HG02623 (cell line): Measurements from ENCODE around the gene CLEC7A.

ENCODE experiments used
- ATAC-seq: cut with Tn5 transposase; IDR thresholded peaks from one replicate; pipeline ENCODE4 v1.9.1; 2021; ENCODE audit warnings: moderate library complexity; ENCODE audit not compliant: unreplicated experiment

The CLEC7A gene

GRCh38 chr12:10097521-10097920 is 32.5 kb downstream of the CLEC7A start:
- ATAC-seq = no peak

GRCh38 chr12:10095971-10096370 is 34.0 kb downstream of the CLEC7A start:
- no peak for ATAC-seq

- no peak for ATAC-seq
These were observed 35.2 kb downstream of the CLEC7A start for GRCh38 chr12:10094646-10095395.

GRCh38 chr12:10088955-10089900 is 40.8 kb downstream of the CLEC7A start:
- no peak for ATAC-seq

GRCh38 chr12:10088031-10088430 is 42.0 kb downstream of the CLEC7A start:
- no peak for ATAC-seq

- no peak for ATAC-seq
These were observed 43.6 kb downstream of the CLEC7A start for GRCh38 chr12:10086387-10086786.

- ATAC-seq = no peak
These were observed 45.3 kb downstream of the CLEC7A start for GRCh38 chr12:10084733-10085132.

GRCh38 chr12:10082117-10082874 is 47.7 kb downstream of the CLEC7A start:
- no peak for ATAC-seq

- ATAC-seq = no peak
These were observed 54.5 kb downstream of the CLEC7A start for GRCh38 chr12:10075451-10075850.

GRCh38 chr12:10073261-10073660 is 56.7 kb downstream of the CLEC7A start:
- no peak for ATAC-seq

- ATAC-seq = no peak
These were observed 57.9 kb downstream of the CLEC7A start for GRCh38 chr12:10072131-10072530.

GRCh38 chr12:10070380-10070779 is 59.6 kb downstream of the CLEC7A start:
- ATAC-seq = no peak

- ATAC-seq = no peak
These were observed 60.0 kb downstream of the CLEC7A start for GRCh38 chr12:10069976-10070375.

GRCh38 chr12:10069099-10069498 is 60.9 kb downstream of the CLEC7A start:
- no peak for ATAC-seq

GRCh38 chr12:10068644-10069043 is 61.4 kb downstream of the CLEC7A start:
- no peak for ATAC-seq

GRCh38 chr12:10067942-10068341 is 62.1 kb downstream of the CLEC7A start:
- ATAC-seq = no peak

GRCh38 chr12:10067264-10067663 is 62.7 kb downstream of the CLEC7A start:
- no peak for ATAC-seq
